ENCODE measurements around the gene FNIP1. TPM values are rescaled to one million over a fixed set of nuclear protein-coding genes. Genes with fewer than 3 reads are reported as not detected.

Gene FNIP1
- total RNA-seq, 1 donor from 2014 or later: 29.5 TPM

GRCh38 chr5:131760793-131761192 lies 36.0 kb downstream of the FNIP1 start:
- TF ChIP-seq POLR2AphosphoS5 (IDR thresholded peaks at IDR 0.05; ENCODE audit: insufficient read depth in 1 of 2, low read depth in 1 of 2): no peak
- TF ChIP-seq POLR2A (IDR thresholded peaks at IDR 0.05): no peak
- TF ChIP-seq, protein P1, sequence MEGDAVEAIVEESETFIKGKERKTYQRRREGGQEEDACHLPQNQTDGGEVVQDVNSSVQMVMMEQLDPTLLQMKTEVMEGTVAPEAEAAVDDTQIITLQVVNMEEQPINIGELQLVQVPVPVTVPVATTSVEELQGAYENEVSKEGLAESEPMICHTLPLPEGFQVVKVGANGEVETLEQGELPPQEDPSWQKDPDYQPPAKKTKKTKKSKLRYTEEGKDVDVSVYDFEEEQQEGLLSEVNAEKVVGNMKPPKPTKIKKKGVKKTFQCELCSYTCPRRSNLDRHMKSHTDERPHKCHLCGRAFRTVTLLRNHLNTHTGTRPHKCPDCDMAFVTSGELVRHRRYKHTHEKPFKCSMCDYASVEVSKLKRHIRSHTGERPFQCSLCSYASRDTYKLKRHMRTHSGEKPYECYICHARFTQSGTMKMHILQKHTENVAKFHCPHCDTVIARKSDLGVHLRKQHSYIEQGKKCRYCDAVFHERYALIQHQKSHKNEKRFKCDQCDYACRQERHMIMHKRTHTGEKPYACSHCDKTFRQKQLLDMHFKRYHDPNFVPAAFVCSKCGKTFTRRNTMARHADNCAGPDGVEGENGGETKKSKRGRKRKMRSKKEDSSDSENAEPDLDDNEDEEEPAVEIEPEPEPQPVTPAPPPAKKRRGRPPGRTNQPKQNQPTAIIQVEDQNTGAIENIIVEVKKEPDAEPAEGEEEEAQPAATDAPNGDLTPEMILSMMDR (IDR thresholded peaks at IDR 0.05): no peak
- no peak overlapping the region for H3K27ac ChIP-seq
- no peaks in the 10 kb centered on the region for H3K9me3 ChIP-seq
- intact Hi-C loops (cut with DNase I): no loop called here
- no peak for DNase-seq (ENCODE audit: extremely low spot score in 2 of 2)
- H3K36me3 ChIP-seq: no peaks in the 10 kb centered on the region
- H3K27me3 ChIP-seq: no peaks in the 10 kb centered on the region
- H3K4me3 ChIP-seq: no peak overlapping the region
- H3K4me1 ChIP-seq: peaks cover 44% of the 10 kb centered on the region

- intact Hi-C loops (cut with DNase I): no loop called here
- TF ChIP-seq, protein P1 (IDR thresholded peaks at IDR 0.05): no peak
- TF ChIP-seq POLR2A (IDR thresholded peaks at IDR 0.05): no peak
- DNase-seq (ENCODE audit: extremely low spot score in 2 of 2): no peak
Observed at GRCh38 chr5:131759704-131760103, 37.1 kb downstream of the FNIP1 start.

GRCh38 chr5:131758520-131758900 lies 38.3 kb downstream of the FNIP1 start:
- no peaks in the 10 kb centered on the region for H3K27me3 ChIP-seq
- TF ChIP-seq POLR2AphosphoS5 (IDR thresholded peaks at IDR 0.05; ENCODE audit: insufficient read depth in 1 of 2, low read depth in 1 of 2): no peak
- intact Hi-C loops (cut with DNase I): no loop called here
- no peak overlapping the region for H3K27ac ChIP-seq
- H3K4me1 ChIP-seq: peaks cover 44% of the 10 kb centered on the region
- no peaks in the 10 kb centered on the region for H3K9me3 ChIP-seq
- no peak for DNase-seq (ENCODE audit: extremely low spot score in 2 of 2)
- H3K4me3 ChIP-seq: no peak overlapping the region
- no peaks in the 10 kb centered on the region for H3K36me3 ChIP-seq

More at GRCh38 chr5:131759704-131760103, 37.1 kb downstream of the FNIP1 start:
- H3K9me3 ChIP-seq: no peaks in the 10 kb centered on the region
- no peak overlapping the region for H3K27ac ChIP-seq
- no peak overlapping the region for H3K4me3 ChIP-seq
- no peaks in the 10 kb centered on the region for H3K36me3 ChIP-seq
- peaks cover 38% of the 10 kb centered on the region for H3K4me1 ChIP-seq
- no peaks in the 10 kb centered on the region for H3K27me3 ChIP-seq

GRCh38 chr5:131757830-131758519 lies 38.8 kb downstream of the FNIP1 start:
- Histone ChIP-seq H3K36me3 (no peaks in the 10 kb centered on the region), H3K4me1 (peaks cover 44% of the 10 kb centered on the region), H3K4me3 (no peak overlapping the region), H3K9me3 (no peaks in the 10 kb centered on the region), H3K27ac (no peak overlapping the region), H3K27me3 (no peaks in the 10 kb centered on the region)
- intact Hi-C loops (cut with DNase I): no loop called here
- DNase-seq (ENCODE audit: extremely low spot score in 2 of 2): no peak
- TF ChIP-seq POLR2AphosphoS5 (IDR thresholded peaks at IDR 0.05; ENCODE audit: insufficient read depth in 1 of 2, low read depth in 1 of 2): no peak
- TF ChIP-seq, protein P1 (IDR thresholded peaks at IDR 0.05): no peak

GRCh38 chr5:131756942-131757341 lies 39.9 kb downstream of the FNIP1 start:
- TF ChIP-seq POLR2AphosphoS5 (IDR thresholded peaks at IDR 0.05; ENCODE audit: insufficient read depth in 1 of 2, low read depth in 1 of 2) (no peak), POLR2A (IDR thresholded peaks at IDR 0.05) (no peak)
- TF ChIP-seq, protein P1 (IDR thresholded peaks at IDR 0.05): no peak
- H3K27me3 ChIP-seq: no peaks in the 10 kb centered on the region
- intact Hi-C loops (cut with DNase I): no loop called here
- H3K36me3 ChIP-seq: no peaks in the 10 kb centered on the region
- H3K9me3 ChIP-seq: no peaks in the 10 kb centered on the region
- H3K4me1 ChIP-seq: peaks cover 44% of the 10 kb centered on the region
- H3K27ac ChIP-seq: no peak overlapping the region
- no peak for DNase-seq (ENCODE audit: extremely low spot score in 2 of 2)
- no peak overlapping the region for H3K4me3 ChIP-seq

Data from vagina (tissue), 2 donors.